ENCODE measurements around the gene GIPR. TPM values are rescaled to one million over a fixed set of nuclear protein-coding genes. Genes with fewer than 3 reads are reported as not detected.

GIPR gene
- total and polyA plus RNA-seq, 10 of the 15 experiments (the other 5 are each of a cell fraction or from before 2014, with no cell fraction given), result 1.7 to 26.3 (median 13.7) TPM

DNA sequence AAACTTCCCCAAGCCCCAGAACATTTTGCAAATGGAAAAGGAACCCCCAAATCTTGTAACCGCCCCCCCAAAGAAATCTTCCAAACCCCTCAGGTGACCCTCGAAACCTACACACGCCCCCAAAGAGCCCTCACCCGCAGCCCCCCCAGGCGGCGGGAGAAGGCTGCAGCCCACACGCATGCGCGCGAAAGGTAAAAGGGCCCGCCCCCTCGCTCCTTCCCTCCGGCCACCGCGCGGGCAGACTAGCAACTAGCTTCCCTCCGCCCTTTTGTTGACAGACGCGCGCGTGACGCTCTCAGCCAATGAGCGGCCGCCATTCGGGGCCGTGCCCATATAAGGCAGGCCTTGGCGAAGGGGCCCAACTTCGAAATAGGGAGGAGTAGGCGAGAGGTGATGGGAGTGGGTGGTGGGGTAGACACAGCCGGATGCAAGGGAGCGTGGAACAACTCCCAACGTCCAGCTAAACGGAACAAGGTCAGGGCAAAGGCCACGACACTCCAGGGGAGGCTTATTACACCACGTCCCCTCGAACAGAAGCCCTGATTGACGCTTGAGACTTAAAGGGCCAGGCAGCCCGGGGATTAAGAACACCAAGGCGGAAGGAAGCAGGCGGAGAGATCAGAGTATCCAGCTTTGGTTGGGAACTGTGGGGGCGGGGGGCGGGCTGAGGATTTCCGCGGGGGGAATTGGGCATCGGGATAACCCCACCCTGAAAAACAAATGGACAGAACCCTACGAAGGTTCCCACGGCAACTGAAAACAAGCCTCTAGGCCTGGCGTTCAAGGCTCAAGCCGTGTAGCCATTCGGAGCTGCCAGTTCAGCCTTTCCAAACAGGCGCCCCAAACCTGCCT lies 49.3 kb downstream of the GIPR start (continued):
- TF ChIP-seq, protein P1, sequence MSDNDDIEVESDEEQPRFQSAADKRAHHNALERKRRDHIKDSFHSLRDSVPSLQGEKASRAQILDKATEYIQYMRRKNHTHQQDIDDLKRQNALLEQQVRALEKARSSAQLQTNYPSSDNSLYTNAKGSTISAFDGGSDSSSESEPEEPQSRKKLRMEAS (IDR thresholded peaks at IDR 0.05; ENCODE audit: low read depth, low read length), result peak; percentile 90
- no peak for TF ChIP-seq MYB (IDR thresholded peaks at IDR 0.05; ENCODE audit: borderline replicate concordance, low read depth, low read length)
- TF ChIP-seq BCL11A (IDR thresholded peaks at IDR 0.05; ENCODE audit: low read depth, low read length), result 0 out of 2 replicates have a peak, but pooled peaks have one; percentile 36
- TF ChIP-seq USF2 (IDR thresholded peaks at IDR 0.05; ENCODE audit: borderline replicate concordance, low read depth, low read length), result peak; percentile 88
- TF ChIP-seq HDAC2 (IDR thresholded peaks at IDR 0.05), result no peak
- no peak for TF ChIP-seq SMAD1 (IDR thresholded peaks at IDR 0.05; ENCODE audit: low read depth, partially characterized antibody)
- TF ChIP-seq ATF3 (IDR thresholded peaks at IDR 0.05; ENCODE audit: borderline replicate concordance, extremely low read depth, low read depth, low read length), result peak; percentile 57; the same call in 1 of the 2 replicates
- no peak; the same call in 1 of the 2 replicates for TF ChIP-seq STAT1 (conservative IDR thresholded peaks at IDR 0.05)
- TF ChIP-seq NKRF (conservative IDR thresholded peaks at IDR 0.05), result no peak
- TF ChIP-seq ATF7 (IDR thresholded peaks at IDR 0.05; ENCODE audit: low read depth), result peak; percentile 81
- 0 out of 2 replicates have a peak, but pooled peaks have one; percentile 67 for TF ChIP-seq BACH1 (IDR thresholded peaks at IDR 0.05; ENCODE audit: borderline replicate concordance)
- no peak for TF ChIP-seq ZNF622 (IDR thresholded peaks at IDR 0.05)
- peak; percentile 87 for TF ChIP-seq CREM (IDR thresholded peaks at IDR 0.05; ENCODE audit: low read depth)
- peak; percentile 53; the same call in 1 of the 2 replicates for TF ChIP-seq TAF1 (IDR thresholded peaks at IDR 0.05; ENCODE audit: borderline replicate concordance, low read depth, low read length)
- TF ChIP-seq ZNF274 (IDR thresholded peaks at IDR 0.05; ENCODE audit: insufficient read depth, insufficient read length), result no peak
- 0 out of 2 replicates have a peak, but pooled peaks have one; percentile 36 for TF ChIP-seq RFX5 (IDR thresholded peaks at IDR 0.05; ENCODE audit: low read depth, low read length)
- no peak for TF ChIP-seq ZNF384 (IDR thresholded peaks at IDR 0.05; ENCODE audit: borderline replicate concordance, low read depth, low read length)
- peak; percentile 94 for TF ChIP-seq USF1 (IDR thresholded peaks at IDR 0.05; ENCODE audit: borderline replicate concordance, extremely low read length, insufficient read depth, low read depth, low read length)
- no peak for TF ChIP-seq YBX1 (IDR thresholded peaks at IDR 0.05)
- no peak for TF ChIP-seq KDM1A (IDR thresholded peaks at IDR 0.05; ENCODE audit: borderline replicate concordance)
- no peak; the same call in 1 of the 2 replicates for TF ChIP-seq BMI1 (IDR thresholded peaks at IDR 0.05; ENCODE audit: borderline replicate concordance)
- no peak for TF ChIP-seq WRNIP1 (IDR thresholded peaks at IDR 0.05; ENCODE audit: borderline replicate concordance, low read depth, low read length)
- no peak for TF ChIP-seq NR2C2 (IDR thresholded peaks at IDR 0.05; ENCODE audit: borderline replicate concordance, control insufficient read depth, insufficient read length, low read depth)
- TF ChIP-seq ESRRA (IDR thresholded peaks at IDR 0.05; ENCODE audit: low read length), result 0 out of 2 replicates have a peak, but pooled peaks have one; percentile 63
